HEK293 (cell line): ENCODE measurements around the gene MRPL54.
A peak's percentile ranks its signal among the peaks of the same experiment; 100 is the strongest.

ENCODE experiments used
- CTCF ChIA-PET: fragments of 350-600 bp; formaldehyde crosslinking; extraction: SDS; loops from one replicate; lab custom pipeline; 2021; ENCODE audit warnings: antibody characterized with exemption; lab: Yijun Ruan, JAX
- POLR2A ChIA-PET: fragments of 300-600 bp; formaldehyde crosslinking; extraction: SDS; loops from one replicate; lab custom pipeline; 2020; ENCODE audit warnings: antibody characterized with exemption, inconsistent platforms; lab: Yijun Ruan, JAX
- H3K27ac ChIP-seq: fragments of 200-500 bp; sonication (Bioruptor generic); 2 replicates; pipeline ENCODE4 v1.5.1; 2014; ENCODE audit warnings: low read depth, low read length, control low read depth, inconsistent platforms; ENCODE audit errors: extremely low read depth
- H3K36me3 ChIP-seq, 2 experiments: fragments of 200-500 bp in 1 of 2; sonication (Bioruptor generic) in 1 of 2; 1 replicate in 1 of 2; 2 replicates in 1 of 2; pipeline ENCODE4 v1.5.1; 2014 to 2017; ENCODE audit warnings: inconsistent platforms in 2 of 2, low read length in 2 of 2; ENCODE audit not compliant: control insufficient read depth in 2 of 2, insufficient read depth in 1 of 2
- H3K4me1 ChIP-seq: fragments of 200-500 bp; sonication (Bioruptor generic); 2 replicates; pipeline ENCODE4 v1.5.1; 2014; ENCODE audit warnings: mild to moderate bottlenecking, low read length, inconsistent platforms; ENCODE audit not compliant: control insufficient read depth, insufficient read depth
- H3K4me3 ChIP-seq: 2 replicates; pipeline ENCODE4 v1.5.1; 2011; ENCODE audit warnings: low read depth, mild to moderate bottlenecking, control low read depth, low read length, moderate library complexity
- H3K9me3 ChIP-seq: fragments of 200-500 bp; sonication (Bioruptor generic); 2 replicates; pipeline ENCODE4 v1.5.1; 2014; ENCODE audit warnings: low read depth, low read length, inconsistent platforms; ENCODE audit not compliant: control insufficient read depth, insufficient read depth
- GLI4 ChIP-seq: fragments of 450-650 bp; formaldehyde crosslinking; IDR thresholded peaks from 2 replicates; pipeline ENCODE4 v1.5.1; 2016; ENCODE audit warnings: missing biosample characterization, missing genetic modification characterization
- RBAK ChIP-seq: fragments of 450-650 bp; formaldehyde crosslinking; IDR thresholded peaks from 2 replicates; pipeline ENCODE4 v1.5.1; 2016; ENCODE audit warnings: missing biosample characterization, missing genetic modification characterization
- SCRT1 ChIP-seq: fragments of 450-650 bp; formaldehyde crosslinking; IDR thresholded peaks from 2 replicates; pipeline ENCODE4 v1.5.1; 2016; ENCODE audit warnings: missing biosample characterization, missing genetic modification characterization, borderline replicate concordance
- SETDB1 ChIP-seq: IDR thresholded peaks from one replicate; pipeline ENCODE4 v1.6.1; 2017; ENCODE audit warnings: mild to moderate bottlenecking, low read length, moderate library complexity, mixed read lengths; ENCODE audit not compliant: insufficient read length
- ZBTB48 ChIP-seq: fragments of 450-650 bp; formaldehyde crosslinking; IDR thresholded peaks from 2 replicates; pipeline ENCODE4 v1.5.1; 2016; ENCODE audit warnings: missing biosample characterization, missing genetic modification characterization
- ZFHX2 ChIP-seq: fragments of 450-650 bp; formaldehyde crosslinking; conservative IDR thresholded peaks from 2 replicates; pipeline ENCODE4 v1.5.1; 2016; ENCODE audit warnings: missing biosample characterization, missing genetic modification characterization
- ZNF138 ChIP-seq: fragments of 450-650 bp; formaldehyde crosslinking; IDR thresholded peaks from 2 replicates; pipeline ENCODE4 v1.5.1; 2016; ENCODE audit warnings: missing biosample characterization, missing genetic modification characterization, borderline replicate concordance
- ZNF16 ChIP-seq: fragments of 450-650 bp; formaldehyde crosslinking; IDR thresholded peaks from 2 replicates; pipeline ENCODE4 v1.5.1; 2016; ENCODE audit warnings: low read depth, missing biosample characterization, missing genetic modification characterization
- ZNF184 ChIP-seq: fragments of 450-650 bp; IDR thresholded peaks from 2 replicates; pipeline ENCODE4 v1.5.1; 2018; ENCODE audit warnings: missing biosample characterization, mild to moderate bottlenecking, missing genetic modification characterization
- ZNF239 ChIP-seq: fragments of 450-650 bp; formaldehyde crosslinking; IDR thresholded peaks from 2 replicates; pipeline ENCODE4 v1.5.1; 2016; ENCODE audit warnings: missing biosample characterization, missing genetic modification characterization
- ZNF311 ChIP-seq: fragments of 450-650 bp; formaldehyde crosslinking; IDR thresholded peaks from 2 replicates; pipeline ENCODE4 v1.5.1; 2017; ENCODE audit warnings: missing biosample characterization, missing genetic modification characterization, borderline replicate concordance
- ZNF426 ChIP-seq: fragments of 450-650 bp; formaldehyde crosslinking; IDR thresholded peaks from 2 replicates; pipeline ENCODE4 v1.5.1; 2017; ENCODE audit warnings: missing biosample characterization, missing genetic modification characterization, mild to moderate bottlenecking, inconsistent platforms, moderate library complexity
- ZNF473 ChIP-seq: fragments of 450-650 bp; formaldehyde crosslinking; IDR thresholded peaks from 2 replicates; pipeline ENCODE4 v1.5.1; 2017; ENCODE audit warnings: missing biosample characterization, missing genetic modification characterization
- ZNF48 ChIP-seq: fragments of 450-650 bp; formaldehyde crosslinking; IDR thresholded peaks from 2 replicates; pipeline ENCODE4 v1.5.1; 2016; ENCODE audit warnings: missing biosample characterization, missing genetic modification characterization
- ZNF510 ChIP-seq: fragments of 450-650 bp; formaldehyde crosslinking; IDR thresholded peaks from 2 replicates; pipeline ENCODE4 v1.5.1; 2018; ENCODE audit warnings: mild to moderate bottlenecking, missing genetic modification characterization, missing biosample characterization; ENCODE audit not compliant: insufficient replicate concordance
- ZNF560 ChIP-seq: fragments of 450-650 bp; formaldehyde crosslinking; IDR thresholded peaks from 2 replicates; pipeline ENCODE4 v1.5.1; 2017; ENCODE audit warnings: missing biosample characterization, missing genetic modification characterization, borderline replicate concordance
- ZNF677 ChIP-seq: fragments of 450-650 bp; IDR thresholded peaks from 2 replicates; pipeline ENCODE4 v1.5.0; 2018; ENCODE audit warnings: missing biosample characterization, mild to moderate bottlenecking, missing genetic modification characterization, moderate library complexity
- ZNF843 ChIP-seq: fragments of 450-650 bp; formaldehyde crosslinking; IDR thresholded peaks from 2 replicates; pipeline ENCODE4 v1.5.1; 2016; ENCODE audit warnings: missing biosample characterization, missing genetic modification characterization
- TF ChIP-seq, protein P1 (sequence below): fragments of 450-650 bp; formaldehyde crosslinking; IDR thresholded peaks from 2 replicates; pipeline ENCODE4 v1.5.1; 2016; ENCODE audit warnings: missing biosample characterization, missing genetic modification characterization
- TF ChIP-seq, protein P2 (sequence below): fragments of 450-650 bp; formaldehyde crosslinking; IDR thresholded peaks from 2 replicates; pipeline ENCODE4 v1.5.1; 2016; ENCODE audit warnings: missing biosample characterization, missing genetic modification characterization
- TF ChIP-seq, protein P3 (sequence below): fragments of 450-650 bp; formaldehyde crosslinking; IDR thresholded peaks from 2 replicates; pipeline ENCODE4 v1.5.1; 2017; ENCODE audit warnings: missing biosample characterization, missing genetic modification characterization
- TF ChIP-seq, protein P4 (sequence below): fragments of 450-650 bp; formaldehyde crosslinking; IDR thresholded peaks from 2 replicates; pipeline ENCODE4 v1.5.1; 2017; ENCODE audit warnings: missing biosample characterization, missing genetic modification characterization

MRPL54 gene

DNA sequence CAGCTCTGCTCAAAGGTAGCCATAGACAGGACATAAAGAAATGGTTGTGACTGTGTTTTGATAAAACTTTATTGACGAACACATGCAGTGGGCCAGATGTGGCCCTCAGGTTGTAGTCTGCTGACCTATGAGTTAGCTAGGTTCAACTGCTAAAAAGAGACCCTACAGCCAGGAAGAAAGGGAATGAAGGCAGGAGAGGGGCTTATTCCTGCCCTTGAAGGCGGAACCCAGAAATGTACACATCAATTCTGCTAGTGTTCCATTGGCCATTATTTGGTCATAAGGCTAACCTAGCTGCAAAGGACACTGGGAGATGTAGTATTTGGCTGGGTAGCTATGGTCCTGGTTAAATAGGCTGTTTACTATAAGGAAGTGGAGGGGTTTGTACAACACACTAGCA, 19.0 kb upstream of the MRPL54 start (continued):
- TF ChIP-seq, protein P1, sequence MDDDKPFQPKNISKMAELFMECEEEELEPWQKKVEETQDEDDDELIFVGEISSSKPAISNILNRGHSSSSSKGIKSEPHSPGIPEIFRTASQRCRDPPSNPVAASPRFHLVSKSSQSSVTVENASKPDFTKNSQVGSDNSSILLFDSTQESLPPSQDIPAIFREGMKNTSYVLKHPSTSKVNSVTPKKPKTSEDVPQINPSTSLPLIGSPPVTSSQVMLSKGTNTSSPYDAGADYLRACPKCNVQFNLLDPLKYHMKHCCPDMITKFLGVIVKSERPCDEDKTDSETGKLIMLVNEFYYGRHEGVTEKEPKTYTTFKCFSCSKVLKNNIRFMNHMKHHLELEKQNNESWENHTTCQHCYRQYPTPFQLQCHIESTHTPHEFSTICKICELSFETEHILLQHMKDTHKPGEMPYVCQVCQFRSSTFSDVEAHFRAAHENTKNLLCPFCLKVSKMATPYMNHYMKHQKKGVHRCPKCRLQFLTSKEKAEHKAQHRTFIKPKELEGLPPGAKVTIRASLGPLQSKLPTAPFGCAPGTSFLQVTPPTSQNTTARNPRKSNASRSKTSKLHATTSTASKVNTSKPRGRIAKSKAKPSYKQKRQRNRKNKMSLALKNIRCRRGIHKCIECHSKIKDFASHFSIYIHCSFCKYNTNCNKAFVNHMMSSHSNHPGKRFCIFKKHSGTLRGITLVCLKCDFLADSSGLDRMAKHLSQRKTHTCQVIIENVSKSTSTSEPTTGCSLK (tag by site-specific recombination), result no peak
- TF ChIP-seq ZNF560 (no peak), ZBTB48 (tag by site-specific recombination) (no peak), ZNF184 (tag by site-specific recombination) (no peak), ZNF311 (no peak)

DNA sequence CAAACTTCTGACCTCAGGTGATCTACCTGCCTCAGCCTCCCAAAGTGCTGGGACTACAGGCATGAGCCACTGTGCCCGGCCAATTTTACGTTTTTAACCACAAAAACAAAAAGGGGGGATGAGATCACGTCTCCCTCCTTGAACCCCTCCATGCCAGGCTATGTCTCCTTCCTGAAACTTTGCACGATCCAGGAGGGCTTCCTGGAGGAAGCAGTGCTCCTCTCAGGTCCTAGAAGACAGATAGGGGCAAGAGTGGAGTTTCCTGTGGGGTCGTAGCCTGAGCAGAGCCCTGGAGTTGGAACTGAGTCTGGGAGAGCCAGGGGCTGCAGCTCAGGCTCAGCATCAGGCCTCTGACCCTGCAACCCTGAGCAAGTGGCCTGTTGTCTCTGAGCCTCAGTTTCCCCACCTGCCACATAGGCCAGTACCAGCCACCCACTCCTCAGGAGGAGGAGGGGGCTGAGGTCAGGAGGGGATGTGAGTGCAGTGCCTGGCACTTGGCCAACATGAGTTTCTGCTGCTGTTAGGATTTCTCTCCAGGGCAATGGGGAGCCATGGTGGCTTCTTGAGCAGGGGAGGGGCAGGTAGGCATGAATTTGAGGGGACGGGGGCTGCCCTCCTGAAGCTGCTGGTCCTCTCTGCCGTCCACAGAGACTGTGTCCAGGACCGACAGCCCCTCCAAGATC, 17.0 kb upstream of the MRPL54 start:
- Histone ChIP-seq H3K4me1 (no peaks in the 10 kb centered on the region), H3K27ac (no peak overlapping the region)
- peak; percentile 90 for TF ChIP-seq ZNF16 (tag by site-specific recombination)
- no peak for TF ChIP-seq SETDB1
- TF ChIP-seq, all 188 proteins: peak for 1
- ChIA-PET POLR2A (interaction anchor here (0.6 kb wide), 1 partner anchor 15 kb away, joined by 5 read pairs; no protein-coding TSS in a partner anchor), CTCF (interaction anchor here (0.7 kb wide), 1 partner anchor 1359 kb away, joined by 3 read pairs; no protein-coding TSS in a partner anchor)
- Histone ChIP-seq H3K4me3 (no peak overlapping the region), H3K36me3 (peaks cover 0 to 11% of the 10 kb centered on the region in 2 experiments; a peak in 2 of 3 replicates), H3K9me3 (no peaks in the 10 kb centered on the region)

DNA sequence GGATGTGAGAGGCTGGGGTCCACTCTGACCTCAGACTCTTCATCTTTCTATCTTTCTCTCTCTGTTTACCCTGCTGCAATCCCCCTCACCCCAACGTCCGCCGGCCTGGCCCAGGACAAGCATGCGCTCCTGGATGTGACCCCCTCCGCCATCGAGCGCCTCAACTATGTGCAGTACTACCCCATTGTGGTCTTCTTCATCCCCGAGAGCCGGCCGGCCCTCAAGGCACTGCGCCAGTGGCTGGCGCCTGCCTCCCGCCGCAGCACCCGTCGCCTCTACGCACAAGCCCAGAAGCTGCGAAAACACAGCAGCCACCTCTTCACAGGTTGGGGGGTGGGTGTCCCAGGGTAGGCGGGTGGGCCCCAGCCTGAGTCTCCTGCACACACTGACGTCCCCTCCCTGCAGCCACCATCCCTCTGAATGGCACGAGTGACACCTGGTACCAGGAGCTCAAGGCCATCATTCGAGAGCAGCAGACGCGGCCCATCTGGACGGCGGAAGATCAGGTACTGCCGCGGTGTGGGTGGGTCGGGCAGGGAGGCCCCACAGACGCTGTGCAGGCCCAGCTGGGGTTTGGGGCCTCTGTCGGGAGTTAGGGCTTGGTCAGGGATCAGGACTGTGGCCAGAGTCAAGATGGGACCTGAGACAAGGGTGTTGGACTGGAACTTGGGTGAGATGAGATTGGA, 16.0 kb upstream of the MRPL54 start:
- ChIA-PET POLR2A (no interaction called here), CTCF (no interaction called here)
- no peak overlapping the region for H3K4me3 ChIP-seq
- no peaks in the 10 kb centered on the region for H3K4me1 ChIP-seq
- no peak overlapping the region for H3K27ac ChIP-seq
- TF ChIP-seq ZNF426 (tag by site-specific recombination) (no peak), ZNF677 (no peak), ZNF473 (tag by site-specific recombination) (no peak), RBAK (tag by site-specific recombination) (no peak), ZNF138 (tag by site-specific recombination) (no peak), ZNF48 (tag by site-specific recombination) (no peak), ZNF510 (tag by site-specific recombination) (no peak), ZNF843 (tag by site-specific recombination) (no peak), ZNF239 (tag by site-specific recombination) (no peak), GLI4 (tag by site-specific recombination) (no peak), SCRT1 (tag by site-specific recombination) (no peak), ZFHX2 (no peak), ZNF16 (tag by site-specific recombination) (no peak)
- TF ChIP-seq, protein P2, sequence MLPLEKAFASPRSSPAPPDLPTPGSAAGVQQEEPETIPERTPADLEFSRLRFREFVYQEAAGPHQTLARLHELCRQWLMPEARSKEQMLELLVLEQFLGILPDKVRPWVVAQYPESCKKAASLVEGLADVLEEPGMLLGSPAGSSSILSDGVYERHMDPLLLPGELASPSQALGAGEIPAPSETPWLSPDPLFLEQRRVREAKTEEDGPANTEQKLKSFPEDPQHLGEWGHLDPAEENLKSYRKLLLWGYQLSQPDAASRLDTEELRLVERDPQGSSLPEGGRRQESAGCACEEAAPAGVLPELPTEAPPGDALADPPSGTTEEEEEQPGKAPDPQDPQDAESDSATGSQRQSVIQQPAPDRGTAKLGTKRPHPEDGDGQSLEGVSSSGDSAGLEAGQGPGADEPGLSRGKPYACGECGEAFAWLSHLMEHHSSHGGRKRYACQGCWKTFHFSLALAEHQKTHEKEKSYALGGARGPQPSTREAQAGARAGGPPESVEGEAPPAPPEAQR (tag by site-specific recombination), result no peak
- TF ChIP-seq, protein P3, sequence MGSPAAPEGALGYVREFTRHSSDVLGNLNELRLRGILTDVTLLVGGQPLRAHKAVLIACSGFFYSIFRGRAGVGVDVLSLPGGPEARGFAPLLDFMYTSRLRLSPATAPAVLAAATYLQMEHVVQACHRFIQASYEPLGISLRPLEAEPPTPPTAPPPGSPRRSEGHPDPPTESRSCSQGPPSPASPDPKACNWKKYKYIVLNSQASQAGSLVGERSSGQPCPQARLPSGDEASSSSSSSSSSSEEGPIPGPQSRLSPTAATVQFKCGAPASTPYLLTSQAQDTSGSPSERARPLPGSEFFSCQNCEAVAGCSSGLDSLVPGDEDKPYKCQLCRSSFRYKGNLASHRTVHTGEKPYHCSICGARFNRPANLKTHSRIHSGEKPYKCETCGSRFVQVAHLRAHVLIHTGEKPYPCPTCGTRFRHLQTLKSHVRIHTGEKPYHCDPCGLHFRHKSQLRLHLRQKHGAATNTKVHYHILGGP (tag by site-specific recombination), result no peak
- TF ChIP-seq, protein P4, sequence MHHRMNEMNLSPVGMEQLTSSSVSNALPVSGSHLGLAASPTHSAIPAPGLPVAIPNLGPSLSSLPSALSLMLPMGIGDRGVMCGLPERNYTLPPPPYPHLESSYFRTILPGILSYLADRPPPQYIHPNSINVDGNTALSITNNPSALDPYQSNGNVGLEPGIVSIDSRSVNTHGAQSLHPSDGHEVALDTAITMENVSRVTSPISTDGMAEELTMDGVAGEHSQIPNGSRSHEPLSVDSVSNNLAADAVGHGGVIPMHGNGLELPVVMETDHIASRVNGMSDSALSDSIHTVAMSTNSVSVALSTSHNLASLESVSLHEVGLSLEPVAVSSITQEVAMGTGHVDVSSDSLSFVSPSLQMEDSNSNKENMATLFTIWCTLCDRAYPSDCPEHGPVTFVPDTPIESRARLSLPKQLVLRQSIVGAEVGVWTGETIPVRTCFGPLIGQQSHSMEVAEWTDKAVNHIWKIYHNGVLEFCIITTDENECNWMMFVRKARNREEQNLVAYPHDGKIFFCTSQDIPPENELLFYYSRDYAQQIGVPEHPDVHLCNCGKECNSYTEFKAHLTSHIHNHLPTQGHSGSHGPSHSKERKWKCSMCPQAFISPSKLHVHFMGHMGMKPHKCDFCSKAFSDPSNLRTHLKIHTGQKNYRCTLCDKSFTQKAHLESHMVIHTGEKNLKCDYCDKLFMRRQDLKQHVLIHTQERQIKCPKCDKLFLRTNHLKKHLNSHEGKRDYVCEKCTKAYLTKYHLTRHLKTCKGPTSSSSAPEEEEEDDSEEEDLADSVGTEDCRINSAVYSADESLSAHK, result no peak
- H3K9me3 ChIP-seq, result no peaks in the 10 kb centered on the region
- H3K36me3 ChIP-seq, result peaks cover 0 to 21% of the 10 kb centered on the region in 2 experiments; a peak in 2 of 3 replicates
